Endothelial cell of umbilical vein (primary cell): Measurements from ENCODE around the gene CACNA2D3. TPM values are rescaled to one million over a fixed set of nuclear protein-coding genes. Genes with fewer than 3 reads are reported as not detected.

ENCODE experiments used
- BruUV-seq: library from RNA; stranded (reverse); fragments of 400-500 nt; replicated peaks from 2 replicates; lab custom pipeline; 2021; lab: Mats Ljungman, UMichigan
- CTCF ChIA-PET: fragments of 300-600, 350-600 bp; sonication (Branson Sonifier 250); formaldehyde crosslinking; loops from one replicate; lab custom pipeline; 2021; ENCODE audit warnings: antibody characterized with exemption, inconsistent platforms; lab: Charles Lee
- POLR2A ChIA-PET: fragments of 300-600, 350-600 bp; sonication (Branson Sonifier 250); formaldehyde crosslinking; loops from one replicate; lab custom pipeline; 2021; ENCODE audit warnings: antibody characterized with exemption, inconsistent platforms; lab: Charles Lee
- DNase-seq: peaks from one replicate; pipeline ENCODE4 v3.0.0-alpha.2; 2011; ENCODE audit warnings: low read depth, low spot score
- FAIRE-seq: peaks from 2 replicates; lab custom pipeline; 2011; peaks lifted over from hg19 to GRCh38; lab: Jason Lieb, UNC
- H2AFZ ChIP-seq: 2 replicates; pipeline ENCODE4 v1.6.0; 2012; ENCODE audit warnings: low read depth, low read length, control low read depth, inconsistent platforms
- H3K27ac ChIP-seq: 2 replicates; pipeline ENCODE4 v1.5.1; 2011; ENCODE audit warnings: low read depth, mild to moderate bottlenecking, control low read depth, low read length, moderate library complexity; ENCODE audit not compliant: insufficient read depth
- H3K27me3 ChIP-seq, 2 experiments: 2 replicates each; pipeline versions ENCODE4 v1.6.0 to v1.6.1; 2011; ENCODE audit warnings: low read length in 2 of 2, mixed read lengths in 1 of 2; ENCODE audit not compliant: control insufficient read depth in 2 of 2, insufficient read depth in 2 of 2
- H3K36me3 ChIP-seq, 2 experiments: 2 replicates in 1 of 2; 3 replicates in 1 of 2; pipeline ENCODE4 v1.5.1; 2011; ENCODE audit warnings: low read length in 2 of 2, mild to moderate bottlenecking in 1 of 2, moderate library complexity in 1 of 2; ENCODE audit not compliant: control insufficient read depth in 2 of 2, insufficient read depth in 2 of 2; ENCODE audit errors: extremely low read depth in 1 of 2
- H3K4me1 ChIP-seq: 3 replicates; pipeline ENCODE4 v1.5.1; 2011; ENCODE audit warnings: mild to moderate bottlenecking, low read length; ENCODE audit not compliant: control insufficient read depth, insufficient read depth; ENCODE audit errors: extremely low read depth
- H3K4me2 ChIP-seq: 2 replicates; pipeline ENCODE4 v1.6.1; 2011; ENCODE audit warnings: low read length, control low read depth, mixed read lengths; ENCODE audit not compliant: insufficient read depth
- H3K4me3 ChIP-seq, 3 experiments: fragments of 200-600 bp in 1 of 3; sonication (generic), shearing (Covaris generic) in 1 of 3; replicated peaks in 1 of 3; 2 replicates each; pipeline ENCODE4 v1.5.1; 2011 to 2016; ENCODE audit warnings: control low read depth in 3 of 3, low read length in 3 of 3, mild to moderate bottlenecking in 2 of 3, inconsistent platforms in 1 of 3, low read depth in 1 of 3, moderate library complexity in 1 of 3; ENCODE audit not compliant: insufficient read depth in 1 of 3
- H3K79me2 ChIP-seq: 2 replicates; pipeline ENCODE4 v1.6.0; 2012; ENCODE audit warnings: low read length, inconsistent platforms; ENCODE audit not compliant: control insufficient read depth, insufficient read depth
- H3K9ac ChIP-seq: replicated peaks from 2 replicates; pipeline ENCODE3; 2011; ENCODE audit warnings: low read length, control low read depth; ENCODE audit not compliant: insufficient read depth; ENCODE audit errors: extremely low read depth
- H3K9me1 ChIP-seq: replicated peaks from 3 replicates; pipeline ENCODE4 v1.6.0; 2011; ENCODE audit warnings: mild to moderate bottlenecking, low read length; ENCODE audit not compliant: control insufficient read depth, insufficient read depth; ENCODE audit errors: extremely low read depth
- H3K9me3 ChIP-seq: replicated peaks from 2 replicates; pipeline ENCODE4 v1.5.1; 2012; ENCODE audit warnings: low read length, inconsistent platforms; ENCODE audit not compliant: control insufficient read depth, insufficient read depth
- H4K20me1 ChIP-seq: replicated peaks from 2 replicates; pipeline ENCODE3; 2011; ENCODE audit warnings: mild to moderate bottlenecking, low read length; ENCODE audit not compliant: control insufficient read depth, insufficient read depth; ENCODE audit errors: extremely low read depth
- EZH2 ChIP-seq: IDR thresholded peaks from 2 replicates; pipeline ENCODE4 v1.6.1; 2012; ENCODE audit warnings: borderline replicate concordance, low read depth, mild to moderate bottlenecking, moderate library complexity, low read length, inconsistent platforms; ENCODE audit not compliant: severe bottlenecking
- FOS ChIP-seq: IDR thresholded peaks from 2 replicates; pipeline ENCODE4 v1.6.1; 2011; ENCODE audit warnings: mild to moderate bottlenecking, low read length, moderate library complexity, borderline replicate concordance; ENCODE audit not compliant: insufficient read depth
- GATA2 ChIP-seq: IDR thresholded peaks from 2 replicates; pipeline ENCODE4 v1.7.0; 2011; ENCODE audit warnings: low read depth, mild to moderate bottlenecking, moderate library complexity, mixed read lengths, low read length; ENCODE audit not compliant: insufficient read length, insufficient read depth
- JUN ChIP-seq: IDR thresholded peaks from 2 replicates; pipeline ENCODE4 v1.6.1; 2011; ENCODE audit warnings: borderline replicate concordance, low read depth; ENCODE audit not compliant: insufficient read length, insufficient read depth
- MYC ChIP-seq: IDR thresholded peaks from one replicate; pipeline ENCODE4 v1.6.1; 2011; ENCODE audit warnings: mild to moderate bottlenecking, low read depth, low read length
- POLR2A ChIP-seq: IDR thresholded peaks from 2 replicates; pipeline ENCODE4 v1.6.1; 2012; ENCODE audit warnings: low read depth, mild to moderate bottlenecking, control low read depth, low read length
- POLR2AphosphoS5 ChIP-seq: IDR thresholded peaks from 2 replicates; pipeline ENCODE4 v1.6.1; 2012; ENCODE audit warnings: low read depth, mild to moderate bottlenecking, control low read depth, low read length, moderate library complexity; ENCODE audit not compliant: insufficient read depth
- dilution Hi-C: fragments of 300-500 bp; cut with MboI; formaldehyde crosslinking; loops from one replicate; pipeline ENCODE4 v1.15.0; 2019; ENCODE audit warnings: low sequenced_read_pairs; ENCODE audit not compliant: extremely low pct_ligation_motif_present
- intact Hi-C: fragments of 100-400 bp; cut with micrococcal nuclease; formaldehyde crosslinking; loops from one replicate; pipeline ENCODE4 v1.10.0; 2022
- polyA plus RNA-seq, 4 experiments: library from polyadenylated mRNA; depleted of rRNA in 3 of 4; stranded (reverse) in 3 of 4; unstranded in 1 of 4; fragments of >200 nt; gene quantifications; 2 replicates each; pipeline versions ENCODE4 v1.2.1 to v1.2.3, GENCODE V29; 2011 to 2012; ENCODE audit warnings: missing spikeins in 1 of 4
- total RNA-seq: library from RNA; stranded (reverse); gene quantifications from 2 replicates; pipeline ENCODE4 v1.2.3, GENCODE V29; 2021
- TF ChIP-seq, protein P1 (sequence below): IDR thresholded peaks from 2 replicates; pipeline ENCODE4 v1.6.1; 2011; ENCODE audit not compliant: insufficient read depth, insufficient read length
- TF ChIP-seq, protein P2 (sequence below), 2 donors: IDR thresholded peaks; 1 replicate in 1 of 2; 2 replicates in 1 of 2; pipeline ENCODE4 v1.5.1; 2011; ENCODE audit warnings: low read length in 2 of 2, mild to moderate bottlenecking in 2 of 2, moderate library complexity in 2 of 2, control low read depth in 1 of 2, inconsistent platforms in 1 of 2, low read depth in 1 of 2; ENCODE audit not compliant: insufficient read depth in 1 of 2; ENCODE audit errors: extremely low read depth in 1 of 2

The CACNA2D3 gene
- total and polyA plus RNA-seq, 2 donors (not counting 3 experiments of a cell fraction or from before 2014, with no cell fraction given) = not detected

DNA sequence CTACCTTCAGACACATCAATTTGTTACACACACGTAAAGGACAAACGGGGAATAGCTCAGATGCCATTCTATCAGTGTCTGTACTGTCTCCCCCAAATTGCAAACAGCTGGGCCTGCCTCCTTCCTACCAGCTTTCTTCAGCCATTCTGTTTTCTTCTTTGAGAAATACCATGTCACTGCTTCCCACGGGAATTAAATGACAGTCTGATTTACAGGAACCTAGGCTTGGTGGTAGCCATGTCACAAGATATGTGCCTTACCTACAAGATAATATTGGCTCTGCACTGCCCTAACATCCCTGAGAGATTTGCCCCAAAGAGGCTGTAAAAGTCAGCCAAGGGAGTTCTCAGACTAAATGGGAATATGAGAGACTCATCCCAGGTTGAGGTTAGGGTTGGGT is 497.2 kb downstream of the CACNA2D3 start:
- no peaks in the 10 kb centered on the region for H3K79me2 ChIP-seq
- H3K9me3 ChIP-seq = peaks cover 2% of the 10 kb centered on the region
- H3K27me3 ChIP-seq = no peaks in the 10 kb centered on the region
- dilution Hi-C loops = no loop called here
- no peaks in the 10 kb centered on the region for H4K20me1 ChIP-seq
- FAIRE-seq (no peak), DNase-seq (no peak)
- no peak overlapping the region for H3K4me3 ChIP-seq
- no peaks in the 10 kb centered on the region for H3K9me1 ChIP-seq
- no peaks in the 10 kb centered on the region for H3K4me1 ChIP-seq
- no peak overlapping the region for H2AFZ ChIP-seq
- ChIA-PET CTCF (no interaction called here), POLR2A (no interaction called here)
- intact Hi-C loops = no loop called here
- no peak overlapping the region for H3K9ac ChIP-seq
- BruUV-seq = no TSS peak
- H3K36me3 ChIP-seq = no peaks in the 10 kb centered on the region
- no peak overlapping the region for H3K27ac ChIP-seq
- TF ChIP-seq POLR2AphosphoS5 = no peak
- TF ChIP-seq, protein P1, sequence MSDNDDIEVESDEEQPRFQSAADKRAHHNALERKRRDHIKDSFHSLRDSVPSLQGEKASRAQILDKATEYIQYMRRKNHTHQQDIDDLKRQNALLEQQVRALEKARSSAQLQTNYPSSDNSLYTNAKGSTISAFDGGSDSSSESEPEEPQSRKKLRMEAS = no peak
- no peak for TF ChIP-seq MYC
- TF ChIP-seq GATA2 = no peak
- no peak for TF ChIP-seq FOS
- TF ChIP-seq POLR2A = no peak
- TF ChIP-seq, protein P2, sequence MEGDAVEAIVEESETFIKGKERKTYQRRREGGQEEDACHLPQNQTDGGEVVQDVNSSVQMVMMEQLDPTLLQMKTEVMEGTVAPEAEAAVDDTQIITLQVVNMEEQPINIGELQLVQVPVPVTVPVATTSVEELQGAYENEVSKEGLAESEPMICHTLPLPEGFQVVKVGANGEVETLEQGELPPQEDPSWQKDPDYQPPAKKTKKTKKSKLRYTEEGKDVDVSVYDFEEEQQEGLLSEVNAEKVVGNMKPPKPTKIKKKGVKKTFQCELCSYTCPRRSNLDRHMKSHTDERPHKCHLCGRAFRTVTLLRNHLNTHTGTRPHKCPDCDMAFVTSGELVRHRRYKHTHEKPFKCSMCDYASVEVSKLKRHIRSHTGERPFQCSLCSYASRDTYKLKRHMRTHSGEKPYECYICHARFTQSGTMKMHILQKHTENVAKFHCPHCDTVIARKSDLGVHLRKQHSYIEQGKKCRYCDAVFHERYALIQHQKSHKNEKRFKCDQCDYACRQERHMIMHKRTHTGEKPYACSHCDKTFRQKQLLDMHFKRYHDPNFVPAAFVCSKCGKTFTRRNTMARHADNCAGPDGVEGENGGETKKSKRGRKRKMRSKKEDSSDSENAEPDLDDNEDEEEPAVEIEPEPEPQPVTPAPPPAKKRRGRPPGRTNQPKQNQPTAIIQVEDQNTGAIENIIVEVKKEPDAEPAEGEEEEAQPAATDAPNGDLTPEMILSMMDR (IDR thresholded peaks at IDR 0.05; ENCODE audit: extremely low read depth in 1 of 2, insufficient read depth in 1 of 2, low read depth in 1 of 2, low read length in 2 of 2) = no peak
- no peak for TF ChIP-seq EZH2
- no peak for TF ChIP-seq JUN
- no peak overlapping the region for H3K4me2 ChIP-seq
